NOMO-1 treated with dmso at 0.1 percent for 144 hours (cell line): ENCODE measurements around the gene NHERF2.

Experiments
- DNase-seq: peaks from one replicate; lab custom pipeline; 2025; ENCODE audit not compliant: unreplicated experiment; lab: John Stamatoyannopoulos, UW

NHERF2 gene

DNA sequence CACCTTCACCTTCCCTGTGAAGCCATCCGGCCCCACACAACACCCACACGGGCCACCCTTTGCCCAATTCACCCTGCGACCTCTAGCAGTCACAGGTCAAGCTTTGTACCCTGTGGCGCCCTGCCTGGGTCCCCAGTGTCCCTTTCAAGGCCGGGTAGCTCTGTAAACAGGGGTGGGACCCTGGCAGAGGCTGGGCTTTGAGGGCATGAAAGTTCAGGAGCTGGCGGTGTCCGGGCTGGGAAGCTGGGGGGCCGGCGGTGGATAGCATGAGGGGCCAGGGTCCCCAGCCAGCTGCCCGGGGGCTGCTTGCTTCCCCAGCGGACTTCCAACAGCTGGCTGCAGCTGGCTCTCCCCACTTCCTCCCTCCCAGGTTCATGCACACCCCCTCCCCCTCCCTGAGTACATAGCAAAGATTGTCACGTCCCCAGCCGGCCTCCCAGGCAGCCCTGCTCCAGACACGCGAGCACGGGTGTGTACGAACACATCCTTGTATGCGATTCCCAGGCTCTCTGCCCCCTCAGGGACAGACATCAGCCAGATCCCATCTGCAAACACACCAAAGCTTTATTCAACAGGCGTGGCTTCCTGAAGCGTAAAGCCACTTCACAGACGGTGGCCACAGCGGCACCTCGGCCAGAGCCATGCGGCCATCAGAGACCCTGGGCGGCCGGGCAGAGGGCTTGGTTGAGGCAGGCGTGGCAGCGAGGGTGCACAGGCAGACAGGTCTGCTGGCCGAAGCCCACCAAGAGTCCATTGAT is 12.8 kb downstream of the NHERF2 start:
- DNase-seq = no peak

DNA sequence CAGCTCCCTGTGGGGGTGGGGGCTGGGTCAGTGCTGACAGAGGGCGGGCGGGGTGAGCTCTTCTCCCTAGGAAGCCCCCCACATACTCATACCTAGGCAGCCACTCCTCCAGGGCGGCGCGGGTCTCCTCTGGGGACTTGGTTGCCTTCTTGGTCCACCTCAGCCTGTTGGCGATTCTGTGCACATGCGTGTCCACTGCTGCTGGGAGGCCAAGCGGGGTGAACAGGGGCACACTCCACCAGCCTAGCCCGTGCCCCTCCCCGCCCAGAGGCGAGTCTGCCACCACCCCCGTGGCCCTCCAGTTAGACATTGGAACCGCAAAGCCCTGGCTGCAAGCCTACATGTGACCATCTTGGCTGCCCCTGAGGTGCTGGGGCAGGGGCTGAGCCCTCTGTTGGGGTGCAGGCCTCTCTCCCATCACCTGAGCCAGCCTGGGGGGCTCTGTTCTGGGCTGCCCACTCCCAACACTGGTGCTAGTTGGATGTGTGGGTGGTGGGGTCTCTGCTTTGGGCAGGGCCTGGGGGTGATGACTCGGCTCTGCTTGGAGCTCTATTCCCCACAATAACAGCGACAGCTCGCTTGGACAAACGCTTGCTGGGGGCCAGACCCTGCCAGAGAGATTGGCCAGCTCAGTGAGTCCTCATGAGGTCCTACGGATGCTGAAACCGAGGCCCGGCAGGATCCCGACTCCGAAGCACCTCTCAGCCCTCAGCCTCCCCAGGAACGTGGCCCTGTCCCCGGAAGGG is 13.5 kb downstream of the NHERF2 start:
- no peak for DNase-seq

DNA sequence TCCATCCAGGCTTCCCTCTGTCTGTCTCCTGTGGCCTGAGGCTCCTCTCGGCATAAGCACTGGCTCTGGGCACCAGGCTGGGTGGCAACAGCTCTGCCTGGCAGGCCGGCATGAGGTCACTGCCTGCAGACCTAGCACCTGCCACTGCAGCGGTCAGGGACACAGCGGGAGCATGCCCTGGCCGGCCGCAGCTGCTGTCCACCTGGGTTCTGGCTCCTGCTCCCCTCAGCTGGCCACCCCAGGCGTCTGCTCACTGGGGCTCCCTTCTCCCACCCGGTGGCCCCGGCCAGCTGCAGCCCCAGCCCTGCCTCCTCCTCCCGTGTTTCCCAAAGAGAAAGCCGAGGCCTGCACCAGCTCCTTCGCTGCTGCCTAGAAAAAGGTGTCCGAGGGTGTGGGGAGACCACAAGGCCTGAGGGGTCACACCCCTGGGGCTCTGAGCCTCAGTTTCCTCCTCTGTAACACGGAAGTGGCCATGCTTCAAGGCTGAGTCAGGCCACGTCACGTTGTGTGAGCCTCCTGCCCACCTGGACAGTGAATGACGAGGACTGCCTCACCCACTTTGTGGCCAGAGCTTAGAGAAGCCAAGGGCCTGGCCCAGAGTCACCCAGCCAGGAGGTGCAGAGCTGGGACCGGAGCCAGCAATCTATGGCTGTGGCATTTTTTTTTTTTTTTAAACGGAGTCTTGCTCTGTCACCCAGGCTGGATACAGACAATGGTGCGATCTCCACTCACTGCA is 14.3 kb downstream of the NHERF2 start:
- no peak for DNase-seq

DNA sequence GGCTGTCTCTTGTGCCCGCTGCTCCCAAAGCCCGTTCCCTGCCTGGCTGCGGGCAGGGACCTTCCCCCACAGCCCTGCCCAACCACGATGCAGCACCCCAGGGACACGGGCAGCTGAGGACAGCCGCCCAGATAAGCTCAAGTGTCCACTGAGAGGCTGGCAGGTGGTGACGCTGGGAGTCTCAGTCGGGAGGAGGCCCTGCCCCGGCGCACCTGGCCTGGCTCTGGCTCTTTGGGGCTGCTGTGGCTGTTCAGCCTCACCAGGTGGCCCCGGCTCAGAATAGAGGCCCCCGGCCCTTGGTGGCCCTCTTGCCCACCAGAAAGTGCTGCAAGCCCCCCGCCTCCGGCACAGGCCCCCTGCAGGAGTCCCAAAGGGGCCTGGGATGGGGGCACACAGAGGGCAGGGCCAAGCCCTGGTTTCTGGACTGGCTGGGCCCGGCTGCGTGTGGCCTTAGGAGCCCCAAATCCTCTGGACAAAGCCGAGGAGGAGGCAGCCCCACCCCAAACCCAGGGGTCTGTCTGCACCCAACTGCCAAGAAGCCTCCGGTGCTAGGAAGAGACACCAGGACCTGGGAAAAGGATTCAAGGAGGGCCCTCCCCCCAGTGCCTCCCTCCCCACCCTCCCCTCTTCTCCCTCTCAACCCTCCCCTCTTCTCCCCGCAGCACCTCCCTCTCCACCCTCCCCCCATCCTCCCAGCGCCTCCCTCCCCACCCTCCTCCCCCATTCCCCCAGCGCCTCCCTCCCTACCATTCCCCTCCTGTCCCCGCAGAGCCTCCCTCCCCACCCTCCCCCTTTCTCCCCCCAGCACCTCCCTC is 15.7 kb downstream of the NHERF2 start:
- no peak for DNase-seq

DNA sequence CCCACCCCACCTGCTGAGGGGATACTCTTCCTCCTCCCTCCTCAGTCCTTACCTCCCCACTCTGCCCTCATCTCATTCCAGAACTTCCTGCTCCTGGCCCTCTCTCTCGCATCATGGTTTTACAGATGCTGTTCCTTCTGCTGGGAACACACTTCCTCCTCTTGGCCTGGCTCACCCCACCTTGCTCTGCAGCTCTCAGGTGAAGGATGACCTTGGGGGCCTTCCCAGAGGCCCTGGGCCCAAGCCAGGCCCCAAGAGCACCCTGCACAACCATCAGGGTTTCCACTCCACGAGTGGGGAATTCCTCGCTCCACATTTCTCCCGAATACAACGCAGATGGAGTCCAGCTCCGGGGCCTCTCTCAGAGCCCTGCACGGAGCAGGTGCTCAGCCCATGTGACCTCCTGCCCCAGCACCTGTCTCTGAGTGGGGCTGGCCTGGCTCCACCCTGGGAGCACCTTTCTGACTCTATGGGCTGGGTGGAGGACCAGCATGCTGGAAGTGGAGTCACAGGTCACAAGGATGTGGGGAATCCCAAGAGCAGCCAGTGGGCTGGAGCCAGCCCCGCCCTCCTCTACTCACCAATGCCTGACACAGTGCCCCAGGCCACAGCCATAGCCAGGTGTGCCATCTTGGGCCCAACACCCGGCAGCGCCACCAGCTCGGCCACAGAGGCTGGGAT is 16.4 kb downstream of the NHERF2 start:
- DNase-seq = no peak

DNA sequence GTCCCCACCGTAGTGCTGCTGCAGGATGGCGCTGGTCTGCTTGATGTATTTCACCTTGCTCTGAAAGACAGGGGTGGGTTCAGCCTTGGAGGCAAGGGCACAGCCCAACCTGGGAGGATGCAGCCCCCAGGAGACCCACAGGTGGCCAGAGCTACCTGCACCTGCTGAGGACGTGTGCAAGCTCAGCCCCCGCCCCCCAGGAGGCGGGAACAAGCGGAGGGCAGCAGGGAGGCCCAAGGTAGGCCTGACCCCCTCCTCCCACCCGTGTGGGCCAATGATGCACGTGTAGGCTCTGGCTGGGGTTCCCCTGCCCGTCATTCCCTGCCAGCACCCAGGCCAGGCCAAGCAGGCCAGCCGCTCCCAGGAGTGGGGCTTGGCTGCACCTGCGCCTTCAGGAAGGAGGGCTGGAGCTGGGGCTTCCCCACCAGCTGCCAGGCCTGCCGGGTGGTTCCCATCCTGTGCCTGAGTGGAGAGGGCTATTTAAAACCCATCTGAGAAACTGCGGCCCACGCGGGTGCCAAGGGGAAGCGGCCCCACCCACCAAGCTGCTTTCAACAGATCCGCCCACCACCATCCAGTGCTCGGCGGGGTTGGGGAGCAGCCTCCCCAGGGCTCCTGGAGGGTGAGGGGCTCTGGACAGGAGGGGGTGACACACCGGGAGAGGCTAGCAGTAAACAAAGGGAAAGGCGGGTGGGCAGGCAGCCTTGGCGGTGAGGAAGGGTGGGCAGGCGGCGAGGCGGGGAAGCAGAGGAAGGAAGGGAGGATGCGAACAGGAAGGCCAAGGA is 17.2 kb downstream of the NHERF2 start:
- DNase-seq = no peak

DNA sequence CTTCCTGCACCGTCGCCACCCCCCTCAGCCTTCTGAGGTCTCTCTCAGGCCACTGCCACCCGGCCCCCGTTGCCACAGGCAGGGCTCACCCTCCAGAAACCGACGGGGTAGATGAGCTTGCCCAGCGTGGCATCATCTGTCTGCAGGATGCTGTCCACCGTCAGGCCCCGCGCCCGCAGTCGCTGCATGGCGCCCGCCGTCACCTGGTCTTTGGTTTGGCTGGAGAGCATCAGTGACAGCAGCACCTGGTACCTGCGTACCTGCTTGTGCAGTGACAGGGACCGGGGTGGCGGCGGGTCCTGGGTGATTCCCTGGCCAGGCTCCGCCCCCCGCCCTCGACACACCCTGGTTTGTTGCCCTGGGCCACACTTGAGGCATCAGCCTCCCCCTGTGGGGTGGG is 17.8 kb downstream of the NHERF2 start:
- DNase-seq = no peak

DNA sequence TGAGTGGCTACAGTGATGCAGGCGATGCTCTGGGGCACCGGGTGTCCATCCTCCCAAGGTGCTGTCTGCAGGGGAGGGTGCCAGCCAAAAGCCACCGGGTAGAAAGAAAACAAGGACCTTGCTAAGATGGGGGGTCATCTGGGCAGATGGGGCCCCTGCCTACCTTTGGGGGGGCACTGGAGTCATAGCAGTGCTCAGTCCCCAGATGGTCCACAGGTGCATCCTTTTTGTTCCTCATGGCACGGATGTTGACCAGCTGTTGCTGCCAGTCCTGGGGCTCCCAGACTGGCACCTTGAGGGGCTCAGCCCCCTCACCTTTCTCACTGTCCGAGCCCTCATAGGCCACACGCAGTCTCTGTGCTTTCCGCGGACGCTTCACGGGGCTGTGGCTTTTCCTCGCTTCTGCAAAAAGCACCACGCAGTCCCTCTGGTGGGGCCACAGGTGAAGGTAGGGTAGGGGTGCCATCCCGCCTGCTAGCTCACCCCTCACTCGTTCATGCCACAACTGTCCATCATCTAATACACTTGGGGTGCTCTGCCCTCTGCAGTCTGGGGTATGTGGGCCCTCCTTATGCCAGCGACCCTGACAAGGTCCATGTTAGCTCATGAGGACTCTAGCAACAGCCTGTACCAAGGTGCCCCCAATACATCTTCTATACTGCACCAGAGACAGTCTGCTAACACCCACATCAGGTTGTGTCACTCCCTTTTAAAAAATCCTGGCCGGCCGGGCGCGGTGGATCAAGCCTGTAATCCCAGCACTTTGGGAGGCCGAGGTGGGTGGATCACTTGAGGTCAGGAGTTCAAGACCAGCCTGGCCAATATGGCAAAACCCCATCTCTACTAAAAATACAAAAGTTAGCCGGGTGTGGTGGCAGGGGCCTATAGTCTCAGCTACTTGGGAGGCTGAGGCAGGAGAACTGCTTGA is 19.5 kb downstream of the NHERF2 start:
- no peak for DNase-seq

DNA sequence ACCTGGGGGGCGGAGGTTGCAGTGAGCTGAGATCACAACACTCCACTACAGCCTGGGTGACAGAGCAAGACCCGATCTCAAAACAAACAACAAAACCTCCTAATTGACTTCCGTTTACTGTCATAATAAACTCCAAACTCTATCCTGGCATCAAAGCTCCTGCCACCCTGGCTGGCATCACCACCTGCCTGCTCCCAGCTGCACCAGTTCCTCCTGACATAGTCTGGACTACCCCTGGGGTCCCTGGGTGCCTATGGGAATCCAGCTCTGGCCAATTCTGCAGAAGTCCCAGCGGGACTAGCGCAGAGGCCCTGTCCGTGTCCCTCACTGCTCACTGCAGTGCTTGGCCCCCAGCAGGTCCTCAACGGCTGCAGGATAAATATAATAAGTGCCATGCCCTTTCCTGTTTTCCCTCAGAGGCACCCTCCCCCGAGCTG is 20.2 kb downstream of the NHERF2 start:
- DNase-seq = no peak

DNA sequence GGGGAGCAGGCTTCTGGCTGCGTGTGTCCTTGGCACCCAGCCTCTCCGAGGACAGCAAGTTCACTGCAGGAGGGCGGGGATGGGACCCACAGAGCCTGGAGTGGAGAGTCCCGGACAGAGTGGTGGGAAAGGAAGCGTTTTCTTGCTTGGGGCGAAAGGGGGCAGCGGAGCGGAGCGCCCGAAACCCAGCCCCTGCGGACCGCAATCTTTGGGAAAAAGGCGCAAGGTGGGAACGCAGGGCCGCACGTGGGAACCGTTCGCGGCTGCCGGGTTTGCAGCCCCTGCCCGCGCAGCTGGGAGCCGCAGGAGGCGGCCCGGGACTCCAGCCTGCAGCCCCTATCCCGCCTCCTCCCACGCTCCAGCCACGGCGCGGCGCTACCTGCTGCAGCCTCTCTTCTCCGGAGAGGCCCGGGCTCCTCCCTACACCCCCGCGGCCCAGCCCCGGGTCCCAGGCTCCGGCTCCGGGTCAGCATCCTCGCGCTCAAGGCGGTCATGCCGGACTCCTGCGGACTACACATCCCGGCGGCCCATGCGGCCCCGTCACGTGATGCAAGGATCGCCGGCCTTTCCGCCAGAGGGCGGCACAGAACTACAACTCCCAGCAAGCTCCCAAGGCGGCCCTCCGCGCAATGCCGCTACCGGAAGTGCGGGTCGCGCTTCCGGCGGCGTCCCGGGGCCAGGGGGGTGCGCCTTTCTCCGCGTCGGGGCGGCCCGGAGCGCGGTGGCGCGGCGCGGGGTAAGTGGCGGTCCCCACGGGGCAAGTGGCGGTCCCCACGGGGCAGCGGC is 20.8 kb downstream of the NHERF2 start, which contains the start of the genes NTHL1 and TSC2:
Gene NTHL1 (minus strand): TSS at position 505 of the 786 bp plus-strand sequence. CDS start 11 bp downstream, at position 494.
Gene TSC2 (plus strand): TSS at position 656 of the 786 bp plus-strand sequence. CDS start 631 bp downstream, outside the sequence.
- peak; percentile 95 for DNase-seq

DNA sequence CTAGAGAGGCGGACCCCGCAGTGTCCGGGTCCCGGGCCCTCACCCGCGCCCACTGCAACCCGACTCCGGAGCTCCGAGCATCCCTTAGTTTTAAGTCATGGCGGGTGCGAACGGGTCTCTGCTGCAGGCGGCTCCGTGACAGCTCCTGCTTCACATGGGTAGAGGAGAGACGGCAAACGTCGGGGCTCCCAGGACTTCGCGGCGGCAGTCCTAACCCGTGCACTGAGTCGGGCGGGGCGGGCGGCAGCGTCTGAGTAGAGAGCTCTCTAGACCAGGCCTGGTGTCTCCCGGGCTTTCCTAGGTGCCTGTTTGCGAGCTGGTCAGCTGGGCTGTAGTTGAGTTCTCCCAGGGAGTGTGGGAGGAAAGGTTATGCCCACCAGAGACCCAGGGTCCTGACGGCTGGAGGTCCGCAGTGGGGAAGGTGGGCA is 21.4 kb downstream of the NHERF2 start:
- DNase-seq = no peak

DNA sequence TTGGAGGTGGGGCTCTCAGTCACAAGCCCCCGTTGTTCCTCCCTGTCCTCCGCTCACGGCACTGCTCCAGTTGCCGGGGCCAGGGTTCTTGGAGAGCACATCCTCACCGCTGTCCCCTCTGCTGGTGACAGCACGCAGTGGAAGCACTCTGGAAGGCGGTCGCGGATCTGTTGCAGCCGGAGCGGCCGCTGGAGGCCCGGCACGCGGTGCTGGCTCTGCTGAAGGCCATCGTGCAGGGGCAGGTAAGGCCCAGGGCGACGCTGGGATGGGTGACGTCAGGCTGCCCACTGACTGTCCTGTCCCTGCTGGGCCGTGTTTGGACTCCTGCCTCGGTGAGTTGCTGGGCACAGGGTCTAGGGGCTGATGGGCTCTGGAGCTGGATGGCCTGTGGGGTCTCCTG is 26.5 kb downstream of the NHERF2 start:
- DNase-seq = no peak

DNA sequence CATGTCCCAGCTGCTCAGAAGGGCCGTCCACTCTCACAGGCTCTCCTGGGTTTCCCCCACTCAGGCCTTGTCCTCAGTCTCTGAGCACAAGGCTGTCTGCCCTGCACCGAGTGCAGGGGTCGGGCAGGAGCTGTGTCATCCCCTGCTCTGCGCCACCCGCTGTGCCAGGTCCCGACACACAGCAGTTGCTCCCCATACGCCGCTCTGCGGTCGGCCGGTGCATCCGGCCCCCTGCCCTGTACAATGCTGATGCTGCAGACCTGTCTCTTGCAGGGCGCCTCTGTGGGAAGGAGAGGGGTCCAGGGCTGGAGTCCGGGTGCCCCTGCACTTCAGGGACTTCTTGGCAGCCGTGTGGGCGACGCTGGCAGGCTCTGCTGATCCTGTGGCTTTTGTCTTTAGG is 27.2 kb downstream of the NHERF2 start:
- DNase-seq = no peak

DNA sequence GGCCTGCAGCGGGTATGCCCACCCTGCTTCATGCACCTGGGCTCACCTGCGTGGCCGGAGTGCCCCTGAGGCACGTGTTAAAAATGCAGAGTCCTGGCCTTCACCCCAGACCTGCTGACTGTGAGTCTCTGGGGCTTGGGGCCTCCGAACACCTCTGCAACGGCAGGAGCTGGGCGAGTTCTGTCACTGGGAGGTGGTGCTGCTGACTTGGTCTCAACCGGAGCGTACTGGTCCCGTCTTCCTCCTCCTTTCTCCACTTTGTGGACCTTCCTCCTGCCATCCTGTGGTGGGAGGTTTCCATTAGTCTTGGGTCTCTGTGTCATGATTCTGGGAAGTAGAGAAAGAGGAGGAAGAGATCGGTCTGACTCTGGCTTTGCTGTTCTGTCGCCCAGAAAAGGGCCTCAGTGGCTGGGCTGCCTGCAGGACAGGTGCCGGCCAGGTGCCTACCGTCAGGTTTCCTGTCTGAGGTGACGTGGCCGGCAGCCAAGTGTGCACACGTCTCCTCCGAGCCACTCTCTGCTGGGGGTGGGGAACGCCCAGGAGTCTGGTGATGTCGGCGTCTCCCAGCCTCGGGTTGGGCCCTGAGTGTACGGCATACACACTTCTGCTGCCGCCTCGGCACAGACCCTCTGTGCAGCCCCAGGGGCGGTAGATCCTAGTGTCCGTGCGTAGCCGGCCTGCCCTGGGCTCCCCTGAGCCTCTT is 28.0 kb downstream of the NHERF2 start:
- no peak for DNase-seq

DNA sequence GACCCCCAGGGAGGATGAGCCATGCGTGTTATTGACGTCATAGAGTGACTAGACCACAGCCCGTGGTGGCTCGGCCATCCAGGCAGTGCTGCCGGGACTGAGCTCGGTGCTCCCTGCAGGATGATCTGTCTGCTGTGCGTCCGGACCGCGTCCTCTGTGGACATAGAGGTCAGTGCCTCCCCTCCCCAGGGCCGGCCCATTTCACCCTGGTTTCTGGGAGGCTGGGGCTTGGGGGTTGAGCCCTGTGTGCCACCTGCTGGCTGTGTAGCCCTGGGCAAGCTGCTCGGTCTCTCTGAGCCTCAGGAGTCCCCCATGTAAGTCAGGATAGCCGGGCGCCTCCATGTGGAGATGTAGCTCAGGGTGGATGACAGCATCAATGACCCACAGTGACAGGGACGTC is 29.4 kb downstream of the NHERF2 start:
- DNase-seq = no peak

DNA sequence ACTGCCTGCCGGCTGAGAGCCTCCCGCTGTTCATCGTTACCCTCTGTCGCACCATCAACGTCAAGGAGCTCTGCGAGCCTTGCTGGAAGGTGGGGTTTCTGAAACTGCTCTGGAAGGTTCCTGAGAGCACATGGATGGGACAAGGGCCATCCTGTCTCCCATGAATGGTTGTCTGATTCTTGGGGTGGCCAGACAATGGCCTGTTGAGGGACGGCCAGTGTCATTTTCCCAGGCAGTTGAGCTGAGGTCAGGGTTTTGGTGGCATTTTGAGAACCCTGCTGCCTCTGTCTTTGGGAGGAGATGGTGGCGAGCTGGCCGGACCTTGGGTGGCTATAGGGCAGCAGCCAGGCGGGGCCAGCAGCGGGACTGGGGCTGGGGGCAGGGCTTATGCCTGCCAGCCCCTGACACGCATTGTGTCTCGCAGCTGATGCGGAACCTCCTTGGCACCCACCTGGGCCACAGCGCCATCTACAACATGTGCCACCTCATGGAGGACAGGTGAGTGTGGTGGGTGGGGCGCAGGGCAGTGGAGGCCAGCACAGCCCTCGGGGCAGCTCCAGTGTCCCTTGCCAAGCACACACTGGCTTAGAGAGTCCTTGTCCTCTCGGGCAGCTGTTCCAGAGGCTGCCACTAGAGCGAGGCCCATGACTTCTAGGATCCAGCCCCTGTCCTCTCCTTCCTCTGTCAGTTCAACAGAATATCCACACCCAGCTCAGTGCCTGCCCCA is 30.1 kb downstream of the NHERF2 start:
- DNase-seq = no peak
